Breast epithelium (tissue), 3 donors: ENCODE data around the gene PADI2.

Experiments used
- POLR2A ChIP-seq: fragments of 450-650 bp; IDR thresholded peaks from one replicate; pipeline ENCODE4 v1.6.1; 2016; ENCODE audit warnings: antibody characterized with exemption, mild to moderate bottlenecking, moderate library complexity
- POLR2AphosphoS5 ChIP-seq, 3 donors: sonication (generic); formaldehyde crosslinking; IDR thresholded peaks; one replicate each; pipeline ENCODE4 v1.6.1; 2017; ENCODE audit warnings: antibody characterized with exemption in 3 of 3
- TF ChIP-seq, protein P1 (sequence below), 3 donors: fragments of 450-650 bp; IDR thresholded peaks; one replicate each; pipeline ENCODE4 v1.5.1; 2016 to 2017; ENCODE audit warnings: antibody characterized with exemption in 3 of 3, mild to moderate bottlenecking in 3 of 3, moderate library complexity in 3 of 3

DNA sequence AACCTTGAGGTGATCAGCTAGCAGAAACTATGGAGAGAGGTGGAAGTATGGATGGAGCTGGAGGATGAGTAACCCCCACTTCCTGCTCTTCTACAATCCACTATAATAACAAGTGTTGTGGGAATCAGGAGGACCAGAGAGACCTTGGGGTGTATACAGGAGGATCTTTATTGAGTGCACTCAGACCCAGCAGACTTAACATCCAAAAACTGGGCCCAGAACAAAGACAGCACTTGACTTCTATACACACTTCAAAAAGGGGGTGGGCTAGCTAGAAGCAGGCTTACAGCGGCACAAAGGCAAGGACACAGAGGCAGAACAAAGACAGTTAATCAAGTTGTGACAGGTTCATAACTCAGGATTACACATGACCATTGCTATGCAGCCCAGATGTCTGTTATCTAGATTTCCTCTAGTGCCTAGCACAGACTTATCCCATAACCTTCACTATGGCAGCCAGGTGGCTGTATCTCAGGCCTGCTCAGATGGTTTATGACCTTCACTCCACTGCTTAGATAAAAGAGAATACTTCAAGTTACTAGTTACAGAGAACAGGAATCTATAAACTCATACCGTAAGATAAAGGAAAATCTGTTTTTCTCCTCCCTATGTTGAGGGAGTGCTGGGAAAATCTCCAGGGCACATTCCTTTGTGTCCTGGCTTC, 36.1 kb upstream of the PADI2 start:
- TF ChIP-seq, protein P1, sequence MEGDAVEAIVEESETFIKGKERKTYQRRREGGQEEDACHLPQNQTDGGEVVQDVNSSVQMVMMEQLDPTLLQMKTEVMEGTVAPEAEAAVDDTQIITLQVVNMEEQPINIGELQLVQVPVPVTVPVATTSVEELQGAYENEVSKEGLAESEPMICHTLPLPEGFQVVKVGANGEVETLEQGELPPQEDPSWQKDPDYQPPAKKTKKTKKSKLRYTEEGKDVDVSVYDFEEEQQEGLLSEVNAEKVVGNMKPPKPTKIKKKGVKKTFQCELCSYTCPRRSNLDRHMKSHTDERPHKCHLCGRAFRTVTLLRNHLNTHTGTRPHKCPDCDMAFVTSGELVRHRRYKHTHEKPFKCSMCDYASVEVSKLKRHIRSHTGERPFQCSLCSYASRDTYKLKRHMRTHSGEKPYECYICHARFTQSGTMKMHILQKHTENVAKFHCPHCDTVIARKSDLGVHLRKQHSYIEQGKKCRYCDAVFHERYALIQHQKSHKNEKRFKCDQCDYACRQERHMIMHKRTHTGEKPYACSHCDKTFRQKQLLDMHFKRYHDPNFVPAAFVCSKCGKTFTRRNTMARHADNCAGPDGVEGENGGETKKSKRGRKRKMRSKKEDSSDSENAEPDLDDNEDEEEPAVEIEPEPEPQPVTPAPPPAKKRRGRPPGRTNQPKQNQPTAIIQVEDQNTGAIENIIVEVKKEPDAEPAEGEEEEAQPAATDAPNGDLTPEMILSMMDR (IDR thresholded peaks at IDR 0.05) = no peak
- TF ChIP-seq POLR2A (no peak), POLR2AphosphoS5 (IDR thresholded peaks at IDR 0.05) (no peak)
